RWPE1 (cell line): Measurements from ENCODE around the gene MET.
"Not testable (repeated sequence)": the region's sequence is repeated elsewhere in the genome, so short reads cannot be mapped to it uniquely, and the experiment has no call there.

ENCODE experiments used
- CTCF ChIA-PET: fragments of 350-600 bp; sonication (Branson Sonifier 250); formaldehyde crosslinking; extraction: SDS; loops from one replicate; lab custom pipeline; 2021; lab: Yijun Ruan, JAX
- POLR2A ChIA-PET: fragments of 400-600 bp; formaldehyde crosslinking; extraction: SDS; loops from one replicate; lab custom pipeline; 2020; ENCODE audit warnings: antibody characterized with exemption; ENCODE audit not compliant: low non-redundant PET; lab: Yijun Ruan, JAX
- DNase-seq: peaks from one replicate; pipeline ENCODE4 v3.0.0; 2012; ENCODE audit warnings: low spot score
- H3K27ac ChIP-seq: fragments of 450-650 bp; 2 replicates; pipeline ENCODE4 v1.5.1; 2017
- CTCF ChIP-seq: fragments of 450-650 bp; conservative IDR thresholded peaks from 2 replicates; pipeline ENCODE4 v1.5.1; 2017; ENCODE audit warnings: low read depth, mild to moderate bottlenecking

The MET gene

GRCh38 chr7:116752305-116753074, 80.5 kb downstream of the MET start:
- no peak for DNase-seq
- peak overlapping the region; percentile 16; the same call in 1 of the 2 replicates for H3K27ac ChIP-seq
- no peak for TF ChIP-seq CTCF
- POLR2A ChIA-PET: no interaction called here
- CTCF ChIA-PET: interaction anchor here (0.6 kb wide), 2 partner anchors 18 to 63 kb away, joined by 3 read pairs; no protein-coding TSS in a partner anchor

GRCh38 chr7:116753130-116753529, 81.1 kb downstream of the MET start:
- no peak for DNase-seq
- CTCF ChIA-PET: interaction anchor here (0.6 kb wide), 1 partner anchor 19 kb away, joined by 3 read pairs; no protein-coding TSS in a partner anchor
- no peak for TF ChIP-seq CTCF
- no peak overlapping the region for H3K27ac ChIP-seq
- POLR2A ChIA-PET: no interaction called here

GRCh38 chr7:116754186-116754585, 82.2 kb downstream of the MET start:
- DNase-seq: no peak
- no peak for TF ChIP-seq CTCF
- no peak overlapping the region for H3K27ac ChIP-seq
- CTCF ChIA-PET: no interaction called here
- POLR2A ChIA-PET: no interaction called here

- DNase-seq: no peak
- ChIA-PET CTCF (no interaction called here), POLR2A (no interaction called here)
- no peak overlapping the region for H3K27ac ChIP-seq
- no peak for TF ChIP-seq CTCF
Measured at GRCh38 chr7:116757283-116757682, 85.3 kb downstream of the MET start.

- CTCF ChIA-PET: interaction anchor here (1.0 kb wide), 1 partner anchor 10 kb away, joined by 3 read pairs; no protein-coding TSS in a partner anchor
- H3K27ac ChIP-seq, POLR2A ChIA-PET, DNase-seq: not testable (repeated sequence)
Measured at GRCh38 chr7:116759642-116760041, 87.6 kb downstream of the MET start.

GRCh38 chr7:116762971-116763370, 91.0 kb downstream of the MET start:
- no peak for DNase-seq
- ChIA-PET POLR2A (no interaction called here), CTCF (interaction anchor here (1.2 kb wide), 1 partner anchor 86 kb away, joined by 3 read pairs; no protein-coding TSS in a partner anchor)
- no peak for TF ChIP-seq CTCF
- H3K27ac ChIP-seq: no peak overlapping the region

- POLR2A ChIA-PET: no interaction called here
- H3K27ac ChIP-seq: no peak overlapping the region
- no peak for TF ChIP-seq CTCF
- DNase-seq: no peak
- CTCF ChIA-PET: interaction anchor here (0.7 to 1.2 kb wide), 3 partner anchors 87 to 177 kb away, joined by 3 to 4 read pairs (median 3); no protein-coding TSS in a partner anchor
Measured at GRCh38 chr7:116763647-116764046, 91.7 kb downstream of the MET start.
